OCI-LY1 (cell line): ENCODE results near the gene CLEC20A.

Experiments
- H2AFZ ChIP-seq: fragments of 200-600 bp; sonication (generic), shearing (Covaris generic); 2 replicates; pipeline ENCODE4 v1.6.0; 2014; ENCODE audit warnings: antibody characterized with exemption, mild to moderate bottlenecking, low read length
- H3F3A ChIP-seq: fragments of 200-600 bp; sonication (generic), shearing (Covaris generic); 2 replicates; pipeline ENCODE4 v1.6.0; 2014; ENCODE audit warnings: mild to moderate bottlenecking, antibody characterized with exemption, low read length, moderate library complexity; ENCODE audit not compliant: insufficient read depth
- H3K27ac ChIP-seq: fragments of 200-600 bp; sonication (generic); 2 replicates; pipeline ENCODE4 v1.5.1; 2014; ENCODE audit warnings: low read length, mixed run types, mild to moderate bottlenecking, low read depth; ENCODE audit not compliant: poor library complexity, severe bottlenecking
- H3K27me3 ChIP-seq: fragments of 200-600 bp; sonication (generic); 2 replicates; pipeline ENCODE4 v1.6.0; 2014; ENCODE audit warnings: antibody characterized with exemption, mild to moderate bottlenecking, low read length, moderate library complexity; ENCODE audit not compliant: insufficient read depth
- H3K36me3 ChIP-seq: fragments of 200-600 bp; sonication (generic); 2 replicates; pipeline ENCODE4 v1.6.1; 2014; ENCODE audit warnings: mild to moderate bottlenecking, antibody characterized with exemption, low read length, moderate library complexity, mixed read lengths; ENCODE audit not compliant: insufficient read depth
- H3K4me1 ChIP-seq: fragments of 200-600 bp; sonication (generic); 2 replicates; pipeline ENCODE4 v1.5.1; 2014; ENCODE audit warnings: mild to moderate bottlenecking, low read length, moderate library complexity; ENCODE audit not compliant: insufficient read depth, severe bottlenecking
- H3K4me2 ChIP-seq: fragments of 200-600 bp; sonication (generic), shearing (Covaris generic); 2 replicates; pipeline ENCODE4 v1.6.1; 2014; ENCODE audit warnings: low read length
- H3K4me3 ChIP-seq: fragments of 200-600 bp; sonication (generic); 2 replicates; pipeline ENCODE4 v1.5.1; 2014; ENCODE audit warnings: low read length, low read depth, mild to moderate bottlenecking, mixed read lengths; ENCODE audit not compliant: poor library complexity, severe bottlenecking
- H3K79me2 ChIP-seq: fragments of 200-600 bp; shearing (Covaris generic); 2 replicates; pipeline ENCODE4 v1.6.1; 2016; ENCODE audit warnings: mixed run types, low read length, mixed read lengths; ENCODE audit not compliant: insufficient read depth
- H3K9ac ChIP-seq: fragments of 200-600 bp; sonication (generic), shearing (Covaris generic); 2 replicates; pipeline ENCODE4 v1.6.1; 2014; ENCODE audit warnings: mild to moderate bottlenecking, low read length, mixed read lengths
- H3K9me2 ChIP-seq: fragments of 200-600 bp; sonication (generic), shearing (Covaris generic); 2 replicates; pipeline ENCODE4 v1.6.1; 2014; ENCODE audit warnings: low read depth, mild to moderate bottlenecking, low read length, mixed read lengths
- H3K9me3 ChIP-seq: fragments of 200-600 bp; shearing (Covaris generic); 2 replicates; pipeline ENCODE4 v1.6.1; 2014; ENCODE audit warnings: low read length, mixed read lengths
- H4K20me1 ChIP-seq: fragments of 200-600 bp; sonication (generic), shearing (Covaris generic); 2 replicates; pipeline ENCODE4 v1.6.0; 2016; ENCODE audit warnings: mild to moderate bottlenecking, low read length; ENCODE audit not compliant: insufficient read depth
- EZH2 ChIP-seq: fragments of 200-600 bp; sonication (generic), shearing (Covaris generic); IDR thresholded peaks from 2 replicates; pipeline ENCODE4 v1.8.0; 2017; ENCODE audit warnings: borderline replicate concordance, mixed run types, mild to moderate bottlenecking, antibody characterized with exemption, low read length, moderate library complexity, mixed read lengths
- TF ChIP-seq, protein P1 (sequence below): fragments of 200-600 bp; sonication (generic), shearing (Covaris generic); IDR thresholded peaks from 2 replicates; pipeline ENCODE4 v1.5.1; 2017; ENCODE audit warnings: mild to moderate bottlenecking, antibody characterized with exemption, low read length, moderate library complexity, mixed read lengths

The CLEC20A gene

DNA sequence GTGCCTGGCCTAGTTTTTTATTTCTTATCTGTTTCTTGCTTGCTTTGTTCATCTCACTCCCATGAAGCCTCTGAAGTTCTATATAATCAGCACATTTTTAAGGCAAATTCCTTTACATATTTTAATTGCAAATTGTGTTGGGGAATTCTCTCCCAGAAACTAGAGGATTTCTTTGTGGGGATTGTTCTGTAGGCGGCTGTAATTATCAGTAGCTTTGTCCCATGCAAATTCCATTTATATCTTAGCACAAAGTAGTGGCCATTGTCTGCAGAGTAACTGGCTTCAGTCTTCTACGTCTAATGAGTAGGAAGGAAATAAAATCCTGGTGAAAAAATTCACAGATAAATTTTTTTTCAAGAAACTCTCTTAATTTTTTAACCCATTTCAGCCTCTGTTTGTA, 35.7 kb downstream of the CLEC20A start:
- no peak overlapping the region for H3K27ac ChIP-seq
- no peaks in the 10 kb centered on the region for H3K36me3 ChIP-seq
- TF ChIP-seq, protein P1, sequence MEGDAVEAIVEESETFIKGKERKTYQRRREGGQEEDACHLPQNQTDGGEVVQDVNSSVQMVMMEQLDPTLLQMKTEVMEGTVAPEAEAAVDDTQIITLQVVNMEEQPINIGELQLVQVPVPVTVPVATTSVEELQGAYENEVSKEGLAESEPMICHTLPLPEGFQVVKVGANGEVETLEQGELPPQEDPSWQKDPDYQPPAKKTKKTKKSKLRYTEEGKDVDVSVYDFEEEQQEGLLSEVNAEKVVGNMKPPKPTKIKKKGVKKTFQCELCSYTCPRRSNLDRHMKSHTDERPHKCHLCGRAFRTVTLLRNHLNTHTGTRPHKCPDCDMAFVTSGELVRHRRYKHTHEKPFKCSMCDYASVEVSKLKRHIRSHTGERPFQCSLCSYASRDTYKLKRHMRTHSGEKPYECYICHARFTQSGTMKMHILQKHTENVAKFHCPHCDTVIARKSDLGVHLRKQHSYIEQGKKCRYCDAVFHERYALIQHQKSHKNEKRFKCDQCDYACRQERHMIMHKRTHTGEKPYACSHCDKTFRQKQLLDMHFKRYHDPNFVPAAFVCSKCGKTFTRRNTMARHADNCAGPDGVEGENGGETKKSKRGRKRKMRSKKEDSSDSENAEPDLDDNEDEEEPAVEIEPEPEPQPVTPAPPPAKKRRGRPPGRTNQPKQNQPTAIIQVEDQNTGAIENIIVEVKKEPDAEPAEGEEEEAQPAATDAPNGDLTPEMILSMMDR = no peak
- no peak for TF ChIP-seq EZH2

DNA sequence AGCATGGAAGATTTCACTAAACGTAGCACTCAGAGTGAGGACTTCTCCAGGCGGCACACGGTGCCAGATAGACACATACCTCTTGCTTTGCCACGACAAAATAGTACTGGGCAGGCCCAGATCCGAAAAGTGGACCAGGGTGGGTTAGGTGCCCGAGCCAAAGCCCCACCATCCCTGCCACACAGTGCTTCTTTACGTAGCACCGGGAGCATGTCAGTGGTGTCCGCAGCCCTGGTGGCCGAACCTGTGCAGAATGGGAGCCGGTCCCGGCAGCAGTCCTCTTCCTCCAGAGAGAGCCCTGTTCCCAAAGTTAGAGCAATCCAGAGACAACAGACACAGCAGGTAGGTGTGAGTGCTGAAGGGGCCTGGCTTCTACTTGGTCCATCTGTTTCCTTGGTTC, 38.6 kb downstream of the CLEC20A start:
- Histone ChIP-seq H3K9ac (no peak overlapping the region), H3K4me2 (no peak overlapping the region), H3F3A (no peaks in the 10 kb centered on the region), H2AFZ (no peak overlapping the region), H3K9me3 (no peaks in the 10 kb centered on the region), H3K27me3 (no peaks in the 10 kb centered on the region), H3K79me2 (no peaks in the 10 kb centered on the region), H3K36me3 (no peaks in the 10 kb centered on the region), H3K9me2 (no peaks in the 10 kb centered on the region), H3K4me1 (no peaks in the 10 kb centered on the region), H4K20me1 (no peaks in the 10 kb centered on the region), H3K4me3 (no peak overlapping the region), H3K27ac (no peak overlapping the region)
- no peak for TF ChIP-seq EZH2
- TF ChIP-seq, protein P1 = no peak

More for the DNA sequence above, 35.7 kb downstream of the CLEC20A start:
- H4K20me1 ChIP-seq = no peaks in the 10 kb centered on the region
- no peak overlapping the region for H2AFZ ChIP-seq
- no peak overlapping the region for H3K9ac ChIP-seq
- H3K4me3 ChIP-seq = no peak overlapping the region
- no peaks in the 10 kb centered on the region for H3K79me2 ChIP-seq
- H3K9me3 ChIP-seq = no peaks in the 10 kb centered on the region
- H3K27me3 ChIP-seq = no peaks in the 10 kb centered on the region
- H3K9me2 ChIP-seq = no peaks in the 10 kb centered on the region
- no peaks in the 10 kb centered on the region for H3K4me1 ChIP-seq
- no peaks in the 10 kb centered on the region for H3F3A ChIP-seq
- no peak overlapping the region for H3K4me2 ChIP-seq

DNA sequence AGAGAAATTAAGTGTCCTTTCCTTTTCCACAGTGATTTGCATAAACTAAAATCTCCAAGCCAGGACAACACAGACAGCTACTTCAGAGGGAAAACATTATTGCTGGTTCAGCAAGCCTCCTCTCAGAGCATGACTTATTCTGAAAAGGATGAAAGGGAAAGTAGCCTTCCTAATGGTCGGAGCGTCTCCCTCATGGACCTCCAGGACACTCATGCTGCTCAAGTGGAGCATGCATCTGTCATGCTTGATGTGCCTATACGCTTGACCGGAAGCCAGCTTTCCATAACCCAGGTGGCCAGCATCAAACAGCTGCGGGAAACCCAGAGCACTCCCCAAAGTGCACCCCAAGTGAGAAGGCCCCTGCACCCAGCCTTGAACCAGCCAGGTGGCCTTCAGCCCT, 39.1 kb downstream of the CLEC20A start:
- no peaks in the 10 kb centered on the region for H3K9me3 ChIP-seq
- no peaks in the 10 kb centered on the region for H3K4me1 ChIP-seq
- H2AFZ ChIP-seq = no peak overlapping the region
- H3K9ac ChIP-seq = no peak overlapping the region
- H4K20me1 ChIP-seq = no peaks in the 10 kb centered on the region
- H3K36me3 ChIP-seq = no peaks in the 10 kb centered on the region
- H3K4me3 ChIP-seq = no peak overlapping the region
- no peak overlapping the region for H3K27ac ChIP-seq
- no peaks in the 10 kb centered on the region for H3K9me2 ChIP-seq
- H3K4me2 ChIP-seq = no peak overlapping the region
- no peaks in the 10 kb centered on the region for H3K27me3 ChIP-seq
- no peaks in the 10 kb centered on the region for H3K79me2 ChIP-seq
- H3F3A ChIP-seq = no peaks in the 10 kb centered on the region
- TF ChIP-seq, protein P1 = no peak
- no peak for TF ChIP-seq EZH2
